ENCODE measurements around the gene GMPS. TPM values are rescaled to one million over a fixed set of nuclear protein-coding genes. Genes with fewer than 3 reads are reported as not detected.

Gene GMPS
- total RNA-seq, 1 experiment from 2014 or later = 136 TPM

DNA sequence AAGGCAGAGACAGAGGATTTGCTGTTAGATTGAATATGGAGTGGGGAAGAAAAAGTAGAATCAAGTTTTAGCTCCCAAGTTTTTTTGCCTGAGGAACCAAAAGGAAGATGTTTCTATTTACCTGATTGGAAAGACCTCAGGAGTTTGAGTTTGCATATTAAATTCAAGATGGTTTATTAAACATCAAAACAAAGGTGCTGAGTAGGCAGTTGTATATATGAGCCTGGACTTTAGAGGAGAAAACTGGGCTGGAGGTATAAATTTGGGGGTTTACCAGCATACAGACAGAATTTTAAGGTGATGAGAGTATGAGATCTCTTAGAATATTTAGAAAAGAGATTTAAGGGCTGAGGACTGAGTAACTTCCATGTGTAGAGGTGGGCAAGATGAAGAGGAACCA lies 38.2 kb downstream of the GMPS start (continued):
- TF ChIP-seq ARID4B (CRISPR knock-in tag; IDR thresholded peaks at IDR 0.05; ENCODE audit: borderline replicate concordance) = no peak
- TF ChIP-seq OVOL2 (CRISPR knock-in tag; IDR thresholded peaks at IDR 0.05; ENCODE audit: borderline replicate concordance) = no peak
- no peak for TF ChIP-seq ATF6 (CRISPR knock-in tag; IDR thresholded peaks at IDR 0.05)

GRCh38 chr3:155912090-155912489 lies 41.6 kb downstream of the GMPS start:
- Mint-ChIP-seq H3K4me3 (no peak overlapping the region), H3K4me1 (0 out of 2 replicates have a peak, but pooled peaks cover 4% of the 10 kb centered on the region), H3K27me3 (ENCODE audit: low read depth) (no peaks in the 10 kb centered on the region; the same call in 1 of the 2 replicates), H3K27ac (no peak overlapping the region), H3K36me3 (peaks cover 88% of the 10 kb centered on the region), H3K9me3 (no peaks in the 10 kb centered on the region)
- no peak for ATAC-seq
- TF ChIP-seq MXD4 (CRISPR knock-in tag; IDR thresholded peaks at IDR 0.05; ENCODE audit: borderline replicate concordance) (no peak), SOX15 (CRISPR knock-in tag; IDR thresholded peaks at IDR 0.05) (no peak), FOXK1 (CRISPR knock-in tag; IDR thresholded peaks at IDR 0.05) (no peak)
- no peak for DNase-seq (ENCODE audit: low spot score)
- CTCF ChIA-PET = interaction anchor here (1.4 kb wide), 1 partner anchor 106 kb away, joined by 3 read pairs; the partner anchor contains the start of gene C3orf33
- POLR2A ChIA-PET = no interaction called here

DNA sequence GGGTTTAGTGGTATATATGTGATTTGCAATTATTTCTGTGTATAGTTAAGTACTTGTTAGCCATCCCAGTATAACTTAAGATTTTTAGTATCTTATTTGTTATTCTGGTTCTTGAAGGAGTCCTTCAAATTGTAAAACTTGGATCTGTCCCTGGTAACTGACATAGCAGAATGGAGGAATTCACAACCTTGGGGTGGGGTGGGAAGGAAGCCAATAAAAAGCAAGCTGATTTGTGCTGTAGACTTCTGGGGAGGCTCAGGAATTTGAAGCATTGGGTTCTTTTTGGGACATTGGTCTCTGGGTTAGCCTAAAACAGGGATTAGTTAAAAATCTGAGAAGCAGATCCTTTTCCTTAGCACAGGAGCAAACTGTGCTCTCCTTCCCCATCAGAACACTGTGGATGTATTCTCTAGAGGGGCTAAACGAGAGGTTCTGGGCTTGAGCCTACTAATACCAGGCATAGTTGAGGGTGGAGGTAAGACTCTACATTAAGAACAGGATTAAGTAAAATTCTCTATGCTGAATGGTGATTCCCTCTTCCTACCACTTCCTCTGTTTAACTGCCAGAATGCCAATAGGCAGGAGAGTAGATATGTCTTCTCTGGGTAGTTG lies 42.2 kb downstream of the GMPS start:
- no peaks in the 10 kb centered on the region for H3K9me3 Mint-ChIP-seq
- DNase-seq (ENCODE audit: low spot score) (no peak), ATAC-seq (no peak)
- H3K36me3 Mint-ChIP-seq = peaks cover 90% of the 10 kb centered on the region
- no peak for TF ChIP-seq OVOL2 (CRISPR knock-in tag; IDR thresholded peaks at IDR 0.05; ENCODE audit: borderline replicate concordance)
- TF ChIP-seq, protein P1, sequence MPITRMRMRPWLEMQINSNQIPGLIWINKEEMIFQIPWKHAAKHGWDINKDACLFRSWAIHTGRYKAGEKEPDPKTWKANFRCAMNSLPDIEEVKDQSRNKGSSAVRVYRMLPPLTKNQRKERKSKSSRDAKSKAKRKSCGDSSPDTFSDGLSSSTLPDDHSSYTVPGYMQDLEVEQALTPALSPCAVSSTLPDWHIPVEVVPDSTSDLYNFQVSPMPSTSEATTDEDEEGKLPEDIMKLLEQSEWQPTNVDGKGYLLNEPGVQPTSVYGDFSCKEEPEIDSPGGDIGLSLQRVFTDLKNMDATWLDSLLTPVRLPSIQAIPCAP (CRISPR knock-in tag; IDR thresholded peaks at IDR 0.05) = no peak
- no peak for TF ChIP-seq TP53 (CRISPR knock-in tag; IDR thresholded peaks at IDR 0.05)
- TF ChIP-seq NFATC4 (CRISPR knock-in tag; IDR thresholded peaks at IDR 0.05) = no peak
- no peak for TF ChIP-seq ESRRA (CRISPR knock-in tag; IDR thresholded peaks at IDR 0.05; ENCODE audit: borderline replicate concordance)
- TF ChIP-seq ZNF396 (CRISPR knock-in tag; IDR thresholded peaks at IDR 0.05; ENCODE audit: borderline replicate concordance) = no peak
- TF ChIP-seq, protein P2, sequence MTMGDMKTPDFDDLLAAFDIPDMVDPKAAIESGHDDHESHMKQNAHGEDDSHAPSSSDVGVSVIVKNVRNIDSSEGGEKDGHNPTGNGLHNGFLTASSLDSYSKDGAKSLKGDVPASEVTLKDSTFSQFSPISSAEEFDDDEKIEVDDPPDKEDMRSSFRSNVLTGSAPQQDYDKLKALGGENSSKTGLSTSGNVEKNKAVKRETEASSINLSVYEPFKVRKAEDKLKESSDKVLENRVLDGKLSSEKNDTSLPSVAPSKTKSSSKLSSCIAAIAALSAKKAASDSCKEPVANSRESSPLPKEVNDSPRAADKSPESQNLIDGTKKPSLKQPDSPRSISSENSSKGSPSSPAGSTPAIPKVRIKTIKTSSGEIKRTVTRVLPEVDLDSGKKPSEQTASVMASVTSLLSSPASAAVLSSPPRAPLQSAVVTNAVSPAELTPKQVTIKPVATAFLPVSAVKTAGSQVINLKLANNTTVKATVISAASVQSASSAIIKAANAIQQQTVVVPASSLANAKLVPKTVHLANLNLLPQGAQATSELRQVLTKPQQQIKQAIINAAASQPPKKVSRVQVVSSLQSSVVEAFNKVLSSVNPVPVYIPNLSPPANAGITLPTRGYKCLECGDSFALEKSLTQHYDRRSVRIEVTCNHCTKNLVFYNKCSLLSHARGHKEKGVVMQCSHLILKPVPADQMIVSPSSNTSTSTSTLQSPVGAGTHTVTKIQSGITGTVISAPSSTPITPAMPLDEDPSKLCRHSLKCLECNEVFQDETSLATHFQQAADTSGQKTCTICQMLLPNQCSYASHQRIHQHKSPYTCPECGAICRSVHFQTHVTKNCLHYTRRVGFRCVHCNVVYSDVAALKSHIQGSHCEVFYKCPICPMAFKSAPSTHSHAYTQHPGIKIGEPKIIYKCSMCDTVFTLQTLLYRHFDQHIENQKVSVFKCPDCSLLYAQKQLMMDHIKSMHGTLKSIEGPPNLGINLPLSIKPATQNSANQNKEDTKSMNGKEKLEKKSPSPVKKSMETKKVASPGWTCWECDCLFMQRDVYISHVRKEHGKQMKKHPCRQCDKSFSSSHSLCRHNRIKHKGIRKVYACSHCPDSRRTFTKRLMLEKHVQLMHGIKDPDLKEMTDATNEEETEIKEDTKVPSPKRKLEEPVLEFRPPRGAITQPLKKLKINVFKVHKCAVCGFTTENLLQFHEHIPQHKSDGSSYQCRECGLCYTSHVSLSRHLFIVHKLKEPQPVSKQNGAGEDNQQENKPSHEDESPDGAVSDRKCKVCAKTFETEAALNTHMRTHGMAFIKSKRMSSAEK (CRISPR knock-in tag; IDR thresholded peaks at IDR 0.05; ENCODE audit: borderline replicate concordance) = no peak
- TF ChIP-seq CREB1 (CRISPR knock-in tag; IDR thresholded peaks at IDR 0.05) = no peak
- TF ChIP-seq ZNF423 (CRISPR knock-in tag; IDR thresholded peaks at IDR 0.05) = no peak
- no peak for TF ChIP-seq ZNF263 (CRISPR knock-in tag; IDR thresholded peaks at IDR 0.05; ENCODE audit: low read depth)
- no peak for TF ChIP-seq TEAD4 (CRISPR knock-in tag; IDR thresholded peaks at IDR 0.05)
- TF ChIP-seq ZNF219 (CRISPR knock-in tag; IDR thresholded peaks at IDR 0.05; ENCODE audit: borderline replicate concordance) = no peak
- 0 out of 2 replicates have a peak, but pooled peaks cover 3% of the 10 kb centered on the region for H3K4me1 Mint-ChIP-seq
- ChIA-PET POLR2A (interaction anchor here (0.7 kb wide), 1 partner anchor 156 kb away, joined by 3 read pairs; no protein-coding TSS in a partner anchor), CTCF (interaction anchor here (0.6 kb wide), 1 partner anchor 107 kb away, joined by 3 read pairs; the partner anchor contains the start of gene C3orf33)
- H3K4me3 Mint-ChIP-seq = no peak overlapping the region
- H3K27me3 Mint-ChIP-seq (ENCODE audit: low read depth) = no peaks in the 10 kb centered on the region; the same call in 1 of the 2 replicates
- peak overlapping the region; percentile 12; the same call in 1 of the 2 replicates for H3K27ac Mint-ChIP-seq
